GM12801 (cell line): ENCODE data around the gene PTPRM.

Experiments used
- TF ChIP-seq, protein P1 (sequence below): IDR thresholded peaks from one replicate; pipeline ENCODE4 v1.5.1; 2011; ENCODE audit warnings: control low read depth; ENCODE audit not compliant: insufficient read length; ENCODE audit errors: extremely low read depth

Gene PTPRM

GRCh38 chr18:8004792-8005191 lies 437.7 kb downstream of the PTPRM start:
- TF ChIP-seq, protein P1, sequence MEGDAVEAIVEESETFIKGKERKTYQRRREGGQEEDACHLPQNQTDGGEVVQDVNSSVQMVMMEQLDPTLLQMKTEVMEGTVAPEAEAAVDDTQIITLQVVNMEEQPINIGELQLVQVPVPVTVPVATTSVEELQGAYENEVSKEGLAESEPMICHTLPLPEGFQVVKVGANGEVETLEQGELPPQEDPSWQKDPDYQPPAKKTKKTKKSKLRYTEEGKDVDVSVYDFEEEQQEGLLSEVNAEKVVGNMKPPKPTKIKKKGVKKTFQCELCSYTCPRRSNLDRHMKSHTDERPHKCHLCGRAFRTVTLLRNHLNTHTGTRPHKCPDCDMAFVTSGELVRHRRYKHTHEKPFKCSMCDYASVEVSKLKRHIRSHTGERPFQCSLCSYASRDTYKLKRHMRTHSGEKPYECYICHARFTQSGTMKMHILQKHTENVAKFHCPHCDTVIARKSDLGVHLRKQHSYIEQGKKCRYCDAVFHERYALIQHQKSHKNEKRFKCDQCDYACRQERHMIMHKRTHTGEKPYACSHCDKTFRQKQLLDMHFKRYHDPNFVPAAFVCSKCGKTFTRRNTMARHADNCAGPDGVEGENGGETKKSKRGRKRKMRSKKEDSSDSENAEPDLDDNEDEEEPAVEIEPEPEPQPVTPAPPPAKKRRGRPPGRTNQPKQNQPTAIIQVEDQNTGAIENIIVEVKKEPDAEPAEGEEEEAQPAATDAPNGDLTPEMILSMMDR = no peak

DNA sequence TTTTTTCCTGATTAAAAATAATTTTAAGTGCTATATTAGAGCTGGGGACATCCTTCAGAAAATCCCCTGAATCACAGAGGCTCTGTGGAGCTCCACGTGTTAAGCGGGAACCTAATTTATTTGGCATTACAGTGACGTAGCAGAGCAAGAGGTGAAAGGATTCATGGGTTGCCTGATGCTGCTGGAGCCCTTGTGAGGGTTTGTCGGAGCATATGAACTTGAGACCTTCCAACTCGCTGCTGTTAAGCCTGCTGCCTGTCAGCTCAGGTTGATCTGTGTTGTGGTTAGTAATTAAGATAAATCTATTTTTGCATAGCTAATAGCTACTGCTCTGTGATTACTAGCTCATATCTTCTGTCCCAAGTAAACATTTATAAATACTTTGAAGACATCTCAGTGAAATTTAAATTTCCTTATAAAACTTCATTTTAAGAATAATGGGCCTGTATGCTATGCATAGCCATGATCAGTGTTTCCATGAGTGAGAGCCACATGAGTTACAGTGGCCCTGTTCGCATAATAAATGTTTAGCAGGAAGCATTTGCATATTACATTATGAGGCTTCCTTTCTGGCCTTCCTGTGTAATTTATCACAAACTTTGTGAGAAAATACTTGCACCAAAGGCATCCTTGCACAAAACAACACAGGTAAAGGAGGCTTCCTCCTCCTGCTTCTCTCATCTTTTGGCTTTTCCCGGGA lies 438.9 kb downstream of the PTPRM start:
- TF ChIP-seq, protein P1 = no peak

DNA sequence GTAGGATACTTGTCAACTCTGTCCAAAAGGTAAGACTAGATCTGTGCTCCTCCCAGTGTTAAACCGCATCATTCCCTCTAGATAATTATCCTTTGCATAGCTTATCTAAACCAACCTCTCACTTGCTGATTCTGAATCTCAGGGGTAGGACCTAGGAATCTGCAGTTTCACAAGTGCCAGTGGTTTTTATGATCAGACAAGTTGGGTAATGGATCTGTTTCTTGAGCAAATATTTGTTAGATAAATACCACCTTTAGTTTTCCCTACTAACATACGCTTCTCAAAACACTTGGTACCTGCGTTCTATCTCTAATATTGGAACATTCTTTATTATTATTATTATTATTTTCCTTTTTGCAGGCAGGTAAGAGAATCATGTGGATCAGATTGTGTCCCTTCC lies 439.9 kb downstream of the PTPRM start:
- TF ChIP-seq, protein P1 = no peak

DNA sequence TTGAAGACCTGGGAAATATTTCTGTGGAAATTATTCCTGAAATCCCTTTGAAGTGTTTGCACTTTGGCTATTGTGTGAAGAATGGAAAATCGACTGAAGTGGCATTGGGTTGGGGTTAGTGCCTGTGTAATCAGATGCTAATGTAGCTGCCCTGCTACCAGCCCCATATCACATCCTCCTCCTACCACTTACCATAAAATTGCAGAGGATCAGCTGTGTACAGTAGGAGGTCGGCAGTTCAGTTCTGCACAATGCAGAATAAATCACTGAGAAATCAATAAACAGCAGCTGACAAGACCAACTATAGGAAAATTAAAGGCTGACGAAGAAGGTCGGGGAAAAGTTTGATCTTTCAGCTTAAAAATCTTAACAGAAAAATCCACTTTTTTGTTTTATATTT lies 440.9 kb downstream of the PTPRM start:
- TF ChIP-seq, protein P1 = no peak

- TF ChIP-seq, protein P1 = no peak
These were observed 444.2 kb downstream of the PTPRM start for GRCh38 chr18:8011361-8011760.

GRCh38 chr18:8011906-8012305 lies 444.8 kb downstream of the PTPRM start:
- TF ChIP-seq, protein P1 = no peak

DNA sequence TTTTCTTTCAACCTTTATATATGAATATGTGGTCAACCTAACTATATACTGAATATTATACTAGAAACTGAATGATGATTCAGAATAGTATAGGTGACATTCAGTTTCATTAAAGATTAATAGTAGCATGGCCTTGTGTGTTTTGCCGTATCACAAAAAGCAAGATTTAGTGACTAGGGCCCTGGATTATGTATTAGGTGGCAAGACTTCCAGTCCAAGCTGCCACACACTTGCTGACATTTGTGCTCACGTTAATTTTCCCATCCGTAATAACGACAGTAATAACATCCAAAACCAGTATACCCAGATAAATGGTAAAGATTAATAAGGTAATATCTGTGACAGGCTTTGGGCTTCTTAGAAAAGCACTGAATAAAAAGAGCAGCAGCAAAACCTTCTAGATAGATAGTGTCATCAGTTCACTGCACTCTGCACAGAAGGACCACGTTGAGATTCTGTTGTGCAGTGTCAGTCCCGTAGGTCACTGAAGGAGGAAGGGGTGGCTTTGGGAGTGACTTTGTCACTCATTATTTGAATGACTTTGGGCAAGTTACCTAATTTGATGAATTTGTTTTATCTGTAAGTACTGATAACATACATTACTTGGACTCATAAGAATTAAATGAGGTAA lies 451.7 kb downstream of the PTPRM start:
- TF ChIP-seq, protein P1 = no peak
